22Rv1 (cell line): ENCODE data around the gene LBHD2.

Experiments
- CTCF ChIP-seq: fragments of 450-650 bp; IDR thresholded peaks from 2 replicates; pipeline ENCODE4 v1.5.1; 2017; ENCODE audit warnings: mild to moderate bottlenecking
- ZFX ChIP-seq: fragments of 450-650 bp; IDR thresholded peaks from 2 replicates; pipeline ENCODE4 v1.6.1; 2017; ENCODE audit warnings: antibody characterized with exemption, borderline replicate concordance

GRCh38 chr14:103090481-103091020 lies 6.5 kb downstream of the LBHD2 start:
- TF ChIP-seq CTCF, result no peak
- no peak for TF ChIP-seq ZFX
